ENCODE measurements around the gene ALOX15. TPM values are rescaled to one million over a fixed set of nuclear protein-coding genes. Genes with fewer than 3 reads are reported as not detected.
"Not testable (repeated sequence)": the region's sequence is repeated elsewhere in the genome, so short reads cannot be mapped to it uniquely, and the experiment has no call there.

Gene ALOX15
- total RNA-seq, 4 donors from 2014 or later = not detected

- peaks cover 0 to 53% (median 14%) of the 10 kb centered on the region in 4 donors for H3K27me3 ChIP-seq
- DNase-seq (ENCODE audit: extremely low spot score) = no peak
- no peak overlapping the region for H3K4me3 ChIP-seq
- H3K27ac ChIP-seq (replicated peaks in 1 of 4) = no peak overlapping the region
- WGBS = 72% methylated on average over 5 of the region's 5 CpGs
- TF ChIP-seq POLR2AphosphoS5 (IDR thresholded peaks at IDR 0.05) (no peak), EP300 (IDR thresholded peaks at IDR 0.05) (no peak), CTCF (IDR thresholded peaks at IDR 0.05) (no peak), POLR2A (IDR thresholded peaks at IDR 0.05; ENCODE audit: low read depth) (no peak)
- peaks cover 8 to 13% (median 10%) of the 10 kb centered on the region in 4 donors for H3K4me1 ChIP-seq
- peaks cover 0 to 4% (median 0%) of the 10 kb centered on the region in 4 donors for H3K9me3 ChIP-seq
- no peaks in the 10 kb centered on the region for H3K36me3 ChIP-seq
- intact Hi-C loops (cut with DNase I) = no loop called here
Observed at GRCh38 chr17:4645642-4646041, 4.2 kb upstream of the ALOX15 start.

GRCh38 chr17:4643676-4644075 lies 2.2 kb upstream of the ALOX15 start:
- Histone ChIP-seq H3K9me3 (peaks cover 0 to 4% (median 0%) of the 10 kb centered on the region in 4 donors), H3K4me3 (no peak overlapping the region), H3K27ac (replicated peaks in 1 of 4) (no peak overlapping the region), H3K4me1 (peaks cover 8 to 18% (median 17%) of the 10 kb centered on the region in 4 donors), H3K27me3 (peaks cover 0 to 62% (median 20%) of the 10 kb centered on the region in 4 donors), H3K36me3 (no peaks in the 10 kb centered on the region)
- DNase-seq (ENCODE audit: extremely low spot score) = no peak
- no peak for TF ChIP-seq POLR2AphosphoS5 (IDR thresholded peaks at IDR 0.05)
- TF ChIP-seq POLR2A (IDR thresholded peaks at IDR 0.05; ENCODE audit: low read depth) = no peak
- TF ChIP-seq CTCF (IDR thresholded peaks at IDR 0.05) = no peak
- TF ChIP-seq EP300 (IDR thresholded peaks at IDR 0.05) = no peak
- WGBS = 67% methylated on average over 4 of the region's 4 CpGs
- intact Hi-C loops (cut with DNase I) = no loop called here

GRCh38 chr17:4642286-4642685 lies 808 bp upstream of the ALOX15 start:
- Histone ChIP-seq H3K9me3 (peaks cover 0 to 4% (median 0%) of the 10 kb centered on the region in 4 donors), H3K4me3 (no peak overlapping the region), H3K4me1 (peaks cover 8 to 18% (median 17%) of the 10 kb centered on the region in 4 donors), H3K36me3 (no peaks in the 10 kb centered on the region), H3K27me3 (peaks cover 0 to 71% (median 25%) of the 10 kb centered on the region in 4 donors), H3K27ac (replicated peaks in 1 of 4) (no peak overlapping the region)
- TF ChIP-seq EP300 (IDR thresholded peaks at IDR 0.05) (no peak), POLR2AphosphoS5 (IDR thresholded peaks at IDR 0.05) (no peak), POLR2A (IDR thresholded peaks at IDR 0.05; ENCODE audit: low read depth) (no peak), CTCF (IDR thresholded peaks at IDR 0.05) (no peak)
- no peak for DNase-seq (ENCODE audit: extremely low spot score)
- intact Hi-C loops (cut with DNase I) = no loop called here
- 38% methylated on average over 6 of the region's 6 CpGs for WGBS

- H3K27ac ChIP-seq (replicated peaks in 1 of 4); H3K36me3 ChIP-seq; DNase-seq (ENCODE audit: extremely low spot score); intact Hi-C loops (cut with DNase I); H3K9me3 ChIP-seq: not testable (repeated sequence)
- WGBS = 1% methylated on average over 14 of the region's 39 CpGs
- H3K27me3 ChIP-seq = peaks cover 0 to 79% (median 33%) of the 10 kb centered on the region in 4 donors
- H3K4me3 ChIP-seq = peak overlapping the region in 1 of 4 donors; percentile 7
- peaks cover 8 to 22% (median 18%) of the 10 kb centered on the region in 4 donors for H3K4me1 ChIP-seq
Observed at GRCh38 chr17:4640569-4641188, 799 bp downstream of the ALOX15 start.

- 19% methylated on average over 16 of the region's 56 CpGs for WGBS
- H3K27ac ChIP-seq (replicated peaks in 1 of 4) = not testable (repeated sequence)
Observed at GRCh38 chr17:4639301-4640059, 2.0 kb downstream of the ALOX15 start.

GRCh38 chr17:4638766-4639165 lies 2.7 kb downstream of the ALOX15 start:
- H3K4me3 ChIP-seq; intact Hi-C loops (cut with DNase I); DNase-seq (ENCODE audit: extremely low spot score); H3K27ac ChIP-seq (replicated peaks in 1 of 4); H3K9me3 ChIP-seq; H3K36me3 ChIP-seq: not testable (repeated sequence)
- Histone ChIP-seq H3K27me3 (peaks cover 0 to 80% (median 35%) of the 10 kb centered on the region in 4 donors), H3K4me1 (peaks cover 8 to 24% (median 20%) of the 10 kb centered on the region in 4 donors)
- WGBS = 68% methylated on average over 8 of the region's 8 CpGs

More at GRCh38 chr17:4639301-4640059, 2.0 kb downstream of the ALOX15 start:
- H3K27me3 ChIP-seq = peaks cover 0 to 79% (median 35%) of the 10 kb centered on the region in 4 donors
- DNase-seq (ENCODE audit: extremely low spot score); H3K36me3 ChIP-seq; H3K4me3 ChIP-seq; H3K9me3 ChIP-seq; intact Hi-C loops (cut with DNase I): not testable (repeated sequence)
- H3K4me1 ChIP-seq = peaks cover 8 to 24% (median 20%) of the 10 kb centered on the region in 4 donors

Data from esophagus muscularis mucosa (tissue), 4 donors.